GM21447 (cell line): ENCODE results near the gene CSN3.
"Not testable (repeated sequence)": the region's sequence is repeated elsewhere in the genome, so short reads cannot be mapped to it uniquely, and the experiment has no call there.

Experiments
- ATAC-seq: cut with Tn5 transposase; IDR thresholded peaks from one replicate; pipeline ENCODE4 v1.9.1; 2021; ENCODE audit not compliant: unreplicated experiment

The CSN3 gene

DNA sequence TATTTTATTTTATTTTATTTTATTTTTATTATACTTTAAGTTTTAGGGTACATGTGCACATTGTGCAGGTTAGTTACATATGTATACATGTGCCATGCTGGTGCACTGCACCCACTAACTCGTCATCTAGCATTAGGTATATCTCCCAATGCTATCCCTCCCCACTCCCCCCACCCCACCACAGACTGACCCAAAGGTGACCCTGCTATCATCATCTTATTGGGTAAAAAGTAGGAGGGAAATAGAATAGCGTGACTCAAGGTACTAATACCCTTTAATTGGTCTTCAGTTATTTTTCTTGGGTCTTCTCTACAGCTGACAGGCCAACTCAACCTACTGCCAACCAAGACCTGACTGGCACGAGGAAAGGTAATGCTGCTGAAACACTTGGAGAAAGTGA lies at the start of gene CSN3:
TSS of gene CSN3 (plus strand) at position 301 of the 400 bp plus-strand sequence. CDS start 2,223 bp downstream, outside the sequence.
- ATAC-seq = not testable (repeated sequence)

GRCh38 chr4:70192895-70193294 lies 49.5 kb upstream of the CSN3 start:
- no peak for ATAC-seq

DNA sequence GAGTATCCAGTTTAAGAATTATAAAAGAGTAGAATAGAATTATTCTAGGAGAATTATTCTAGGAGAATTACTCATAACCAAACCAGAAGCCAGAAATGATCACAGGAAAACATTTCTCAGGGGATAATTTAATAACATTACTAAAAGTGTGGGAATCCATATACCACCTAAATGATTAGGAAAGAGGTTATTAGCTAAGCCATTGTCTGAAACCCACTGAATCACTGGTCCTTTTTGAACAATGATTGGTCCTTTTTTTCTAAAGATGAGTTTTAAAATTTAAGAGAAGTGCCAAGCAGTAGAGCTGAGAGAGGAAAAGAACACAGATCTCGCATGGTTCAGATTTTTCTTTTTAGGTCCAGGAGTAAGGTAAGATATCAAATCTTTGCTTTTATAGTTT lies 47.0 kb upstream of the CSN3 start, which contains the start of gene ODAM:
TSS of gene ODAM (plus strand) at position 301 of the 400 bp plus-strand sequence. CDS start 819 bp downstream, outside the sequence.
- ATAC-seq = no peak

GRCh38 chr4:70196857-70197256 lies 45.5 kb upstream of the CSN3 start:
- no peak for ATAC-seq

GRCh38 chr4:70197842-70198241 lies 44.6 kb upstream of the CSN3 start:
- no peak for ATAC-seq

- no peak for ATAC-seq
Observed at GRCh38 chr4:70203601-70204000, 38.8 kb upstream of the CSN3 start.

GRCh38 chr4:70212752-70213151 lies 29.6 kb upstream of the CSN3 start:
- not testable (repeated sequence) for ATAC-seq

GRCh38 chr4:70216109-70216508 lies 26.3 kb upstream of the CSN3 start:
- not testable (repeated sequence) for ATAC-seq

- not testable (repeated sequence) for ATAC-seq
Observed at GRCh38 chr4:70216550-70216949, 25.8 kb upstream of the CSN3 start.

DNA sequence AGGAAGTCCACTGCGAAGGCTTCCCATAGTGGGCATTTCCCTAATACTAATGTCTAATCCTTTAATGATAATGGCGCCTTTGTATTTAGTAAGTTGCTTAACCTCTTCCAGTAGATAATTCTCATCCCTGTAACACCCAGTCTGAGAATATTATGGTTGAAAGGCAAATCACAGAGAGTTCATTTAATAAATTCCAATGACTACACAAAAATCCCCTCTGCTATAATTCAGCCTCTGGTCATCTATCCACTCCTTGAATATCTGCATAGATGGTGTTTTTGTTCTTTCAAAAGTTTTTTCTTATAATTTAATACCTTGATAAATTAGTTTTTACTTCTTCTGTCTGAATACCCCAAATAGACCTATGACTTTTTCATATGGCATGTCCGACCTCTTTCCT lies 21.0 kb upstream of the CSN3 start:
- not testable (repeated sequence) for ATAC-seq

DNA sequence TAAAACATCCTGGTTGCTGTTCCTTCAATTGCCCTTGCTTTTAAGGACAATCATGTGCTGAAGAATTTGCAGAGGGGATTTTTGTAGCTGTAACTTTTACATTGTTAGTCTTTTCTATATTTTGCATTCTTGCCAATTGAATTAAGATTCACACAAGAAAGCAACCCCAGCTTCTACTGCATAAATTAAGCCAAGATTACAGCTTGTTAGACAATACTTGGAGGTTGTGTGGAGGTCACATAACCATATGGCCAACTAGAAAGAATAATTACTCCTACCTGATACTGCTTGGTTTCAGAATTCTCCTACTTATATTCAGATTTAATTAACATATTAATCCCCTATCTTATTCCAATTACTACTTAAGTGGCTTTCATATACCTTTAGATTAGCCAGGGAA lies 20.6 kb upstream of the CSN3 start:
- ATAC-seq = not testable (repeated sequence)

- no peak for ATAC-seq
Observed at GRCh38 chr4:70225824-70226223, 16.6 kb upstream of the CSN3 start, which contains the start of gene FDCSP. Gene FDCSP, plus strand, starts transcription at chr4:70226124. Its CDS starts 5,071 bp downstream, at chr4:70231195.

DNA sequence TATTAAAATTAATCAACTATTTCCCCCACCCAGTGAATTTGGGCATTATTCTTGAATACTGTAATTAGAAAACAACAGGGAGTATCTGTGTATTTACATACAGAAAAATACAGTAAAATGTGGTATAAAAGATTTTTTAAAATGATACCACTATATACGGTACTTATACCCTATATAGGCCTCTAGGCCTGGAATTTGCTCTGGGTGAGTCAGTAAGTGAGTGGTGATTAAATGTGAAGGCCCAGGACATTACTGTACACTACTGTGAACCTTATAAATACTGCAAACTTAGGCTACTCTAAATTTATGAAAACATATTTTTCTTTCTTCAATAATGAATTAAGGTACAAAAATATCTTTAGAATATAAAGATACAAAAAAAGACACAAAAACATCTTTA lies 6.3 kb upstream of the CSN3 start:
- ATAC-seq = no peak

- ATAC-seq = no peak
Observed at GRCh38 chr4:70239131-70239883, 3.1 kb upstream of the CSN3 start.

- no peak for ATAC-seq
Observed at GRCh38 chr4:70239884-70240591, 2.4 kb upstream of the CSN3 start.

GRCh38 chr4:70243091-70243490 lies 694 bp downstream of the CSN3 start:
- ATAC-seq = no peak

DNA sequence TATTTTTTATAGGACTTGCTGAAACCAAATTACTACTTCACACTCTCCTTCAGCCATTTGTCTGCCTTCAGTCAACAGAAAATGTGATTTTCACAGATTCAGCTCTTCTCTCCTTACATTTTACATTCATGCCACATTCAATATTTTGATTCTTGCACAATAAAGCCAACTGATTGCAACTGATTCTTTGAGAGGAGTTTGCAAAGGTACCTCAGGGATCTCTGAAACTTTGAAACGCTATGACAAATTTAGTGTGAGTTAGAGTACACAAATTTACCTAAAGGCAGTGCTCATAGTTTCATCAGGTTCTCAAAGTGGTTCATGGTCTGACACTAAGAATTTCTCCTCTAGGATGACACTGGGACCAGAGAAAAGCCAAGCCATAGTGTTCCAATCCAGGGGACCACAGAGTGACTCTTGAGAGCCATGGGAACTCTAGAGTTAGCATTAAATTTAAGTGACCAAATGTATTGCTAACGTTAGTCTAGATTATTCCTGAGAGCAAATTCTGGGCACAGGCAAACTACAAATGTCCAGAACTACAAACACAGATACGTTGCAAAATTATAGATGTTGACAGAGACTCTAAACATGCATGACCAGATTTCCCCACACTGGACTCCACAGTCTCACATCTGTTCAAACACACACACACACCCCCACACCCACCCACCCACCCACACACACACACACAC lies 9.0 kb downstream of the CSN3 start:
- ATAC-seq = no peak

GRCh38 chr4:70251945-70252277 lies 9.5 kb downstream of the CSN3 start:
- no peak for ATAC-seq

DNA sequence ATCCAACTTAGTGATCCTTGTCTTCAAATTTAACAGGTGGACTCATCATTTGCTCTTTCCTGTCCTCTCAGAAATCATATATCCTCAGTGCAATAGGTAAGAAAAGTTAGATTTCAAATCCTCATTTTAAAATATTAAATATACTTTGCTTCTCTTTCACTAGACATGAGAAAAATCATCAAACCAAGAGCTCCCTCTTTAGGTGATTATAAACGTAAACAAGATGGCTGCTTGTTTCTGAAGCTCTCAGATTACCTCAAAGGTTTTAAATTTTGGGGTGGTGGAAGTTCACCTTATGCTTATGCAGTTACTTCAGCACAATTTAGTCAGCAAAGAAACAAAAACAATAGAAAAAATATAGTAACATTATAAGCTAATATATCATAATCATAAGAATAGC lies 27.3 kb downstream of the CSN3 start:
- no peak for ATAC-seq

DNA sequence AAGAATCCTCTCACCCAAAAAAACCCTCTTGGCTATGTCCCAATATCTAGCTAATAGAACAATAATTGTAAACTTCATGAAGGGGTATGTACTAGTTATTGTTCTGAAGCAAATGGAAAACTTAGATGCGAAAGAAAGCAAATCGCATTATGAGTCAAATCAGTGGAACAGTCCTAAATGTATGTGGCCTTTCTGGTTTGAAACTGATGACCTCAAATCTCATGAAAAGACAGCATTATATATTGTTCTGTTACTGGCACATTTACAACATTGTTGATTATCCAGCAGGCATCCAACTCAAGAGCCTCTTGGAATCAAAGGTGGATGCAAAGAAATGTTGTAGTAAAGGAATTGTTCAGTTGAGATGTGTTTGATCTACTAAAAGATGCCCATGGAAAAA lies 34.7 kb downstream of the CSN3 start:
- ATAC-seq = no peak

GRCh38 chr4:70280567-70280966 lies 38.2 kb downstream of the CSN3 start:
- no peak for ATAC-seq

DNA sequence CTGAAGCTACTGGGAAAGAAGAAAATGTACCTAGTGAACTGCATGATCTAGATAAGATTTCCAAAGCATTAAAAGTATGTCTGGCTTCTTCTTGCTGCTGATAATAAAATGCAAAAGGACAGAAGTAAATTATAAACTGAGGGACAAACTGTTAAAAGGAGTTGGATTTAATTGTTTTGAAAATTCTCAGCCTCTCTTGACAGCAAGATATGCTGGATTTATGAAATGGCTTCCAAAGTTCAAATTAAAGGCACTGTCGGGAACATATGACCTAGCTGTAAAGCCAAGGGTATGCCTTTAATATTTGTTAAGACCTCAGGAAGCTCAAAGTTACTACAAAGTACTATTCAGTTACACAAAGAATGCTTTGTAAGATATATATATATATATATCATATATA lies 46.3 kb downstream of the CSN3 start:
- ATAC-seq = no peak
